GM19351 (cell line): ENCODE measurements around the gene RANBP6.

Source experiments
- ATAC-seq: cut with Tn5 transposase; IDR thresholded peaks from one replicate; pipeline ENCODE4 v1.9.1; 2021; ENCODE audit warnings: mild to moderate bottlenecking, moderate library complexity; ENCODE audit not compliant: unreplicated experiment

RANBP6 gene

GRCh38 chr9:6007770-6008168 is 7.7 kb downstream of the RANBP6 start:
- ATAC-seq: peak; percentile 34

- ATAC-seq: peak; percentile 74
Measured at GRCh38 chr9:6007058-6007769, 8.2 kb downstream of the RANBP6 start.

GRCh38 chr9:6006749-6007057 is 8.7 kb downstream of the RANBP6 start:
- ATAC-seq: no peak

- no peak for ATAC-seq
Measured at GRCh38 chr9:6000955-6001354, 14.5 kb downstream of the RANBP6 start.

- ATAC-seq: no peak
Measured at GRCh38 chr9:5999443-6000101, 15.9 kb downstream of the RANBP6 start.

GRCh38 chr9:5994493-5994892 is 20.9 kb downstream of the RANBP6 start:
- no peak for ATAC-seq

GRCh38 chr9:5988265-5988664 is 27.2 kb downstream of the RANBP6 start:
- no peak for ATAC-seq

GRCh38 chr9:5983042-5983441 is 32.4 kb downstream of the RANBP6 start:
- ATAC-seq: no peak

- ATAC-seq: no peak
Measured at GRCh38 chr9:5982317-5982716, 33.1 kb downstream of the RANBP6 start.

- ATAC-seq: no peak
Measured at GRCh38 chr9:5978523-5978922, 36.9 kb downstream of the RANBP6 start.

- peak; percentile 80 for ATAC-seq
Measured at GRCh38 chr9:5976674-5977397, 38.6 kb downstream of the RANBP6 start.

- no peak for ATAC-seq
Measured at GRCh38 chr9:5971740-5972139, 43.7 kb downstream of the RANBP6 start.
